ENCODE measurements around the gene CHKA.

Gene CHKA

DNA sequence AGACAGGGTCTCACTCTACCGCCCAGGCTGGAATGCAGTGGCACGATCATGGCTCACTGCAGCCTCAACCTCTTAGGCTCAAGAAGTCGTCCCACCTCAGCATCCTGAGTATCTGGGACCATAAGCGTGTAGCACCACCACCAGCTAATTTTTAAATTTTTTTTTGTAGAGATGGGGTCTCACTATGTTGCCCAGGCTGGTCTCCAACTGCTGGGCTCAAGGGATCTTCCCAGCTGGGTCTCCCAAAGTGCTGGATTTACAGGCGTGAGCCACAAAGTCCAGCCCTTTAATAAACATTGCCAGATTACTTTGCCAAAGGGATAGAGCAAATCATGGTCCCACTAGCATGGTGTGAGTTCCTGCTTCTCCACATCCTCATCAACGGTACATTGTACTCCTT lies 46.3 kb upstream of the CHKA start:
- ATAC-seq (ENCODE audit: insufficient read depth, low read depth) = no peak
- no peak overlapping the region for H3K4me3 ChIP-seq (ENCODE audit: low read depth in 1 of 2, low read length in 2 of 2)
- no peaks in the 10 kb centered on the region for H3K9me3 ChIP-seq (ENCODE audit: insufficient read depth, low read length, severe bottlenecking)
- H4K20me1 ChIP-seq (ENCODE audit: insufficient read depth, low read length) = no peaks in the 10 kb centered on the region
- no peak overlapping the region for H3K27ac ChIP-seq (ENCODE audit: low read length)
- DNase-seq = no peak
- H3K4me2 ChIP-seq (ENCODE audit: insufficient read depth, low read length) = no peak overlapping the region
- H3K27me3 ChIP-seq (ENCODE audit: insufficient read depth, low read length, poor library complexity) = no peaks in the 10 kb centered on the region
- peaks cover 85% of the 10 kb centered on the region for H3K36me3 ChIP-seq (ENCODE audit: insufficient read depth, low read length)
- TF ChIP-seq, protein P1, sequence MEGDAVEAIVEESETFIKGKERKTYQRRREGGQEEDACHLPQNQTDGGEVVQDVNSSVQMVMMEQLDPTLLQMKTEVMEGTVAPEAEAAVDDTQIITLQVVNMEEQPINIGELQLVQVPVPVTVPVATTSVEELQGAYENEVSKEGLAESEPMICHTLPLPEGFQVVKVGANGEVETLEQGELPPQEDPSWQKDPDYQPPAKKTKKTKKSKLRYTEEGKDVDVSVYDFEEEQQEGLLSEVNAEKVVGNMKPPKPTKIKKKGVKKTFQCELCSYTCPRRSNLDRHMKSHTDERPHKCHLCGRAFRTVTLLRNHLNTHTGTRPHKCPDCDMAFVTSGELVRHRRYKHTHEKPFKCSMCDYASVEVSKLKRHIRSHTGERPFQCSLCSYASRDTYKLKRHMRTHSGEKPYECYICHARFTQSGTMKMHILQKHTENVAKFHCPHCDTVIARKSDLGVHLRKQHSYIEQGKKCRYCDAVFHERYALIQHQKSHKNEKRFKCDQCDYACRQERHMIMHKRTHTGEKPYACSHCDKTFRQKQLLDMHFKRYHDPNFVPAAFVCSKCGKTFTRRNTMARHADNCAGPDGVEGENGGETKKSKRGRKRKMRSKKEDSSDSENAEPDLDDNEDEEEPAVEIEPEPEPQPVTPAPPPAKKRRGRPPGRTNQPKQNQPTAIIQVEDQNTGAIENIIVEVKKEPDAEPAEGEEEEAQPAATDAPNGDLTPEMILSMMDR (IDR thresholded peaks at IDR 0.05; ENCODE audit: borderline replicate concordance, extremely low read depth, low read length, poor library complexity, severe bottlenecking) = no peak
- no peak for TF ChIP-seq EZH2 (IDR thresholded peaks at IDR 0.05; ENCODE audit: borderline replicate concordance, low read depth, low read length, severe bottlenecking)
- H3K79me2 ChIP-seq (ENCODE audit: insufficient read depth, low read length) = no peaks in the 10 kb centered on the region
- no peak overlapping the region for H3K9ac ChIP-seq (ENCODE audit: low read depth, low read length)
- no peaks in the 10 kb centered on the region for H3K4me1 ChIP-seq (ENCODE audit: insufficient read depth, low read length)
- H2AFZ ChIP-seq (ENCODE audit: low read depth, low read length) = no peak overlapping the region

DNA sequence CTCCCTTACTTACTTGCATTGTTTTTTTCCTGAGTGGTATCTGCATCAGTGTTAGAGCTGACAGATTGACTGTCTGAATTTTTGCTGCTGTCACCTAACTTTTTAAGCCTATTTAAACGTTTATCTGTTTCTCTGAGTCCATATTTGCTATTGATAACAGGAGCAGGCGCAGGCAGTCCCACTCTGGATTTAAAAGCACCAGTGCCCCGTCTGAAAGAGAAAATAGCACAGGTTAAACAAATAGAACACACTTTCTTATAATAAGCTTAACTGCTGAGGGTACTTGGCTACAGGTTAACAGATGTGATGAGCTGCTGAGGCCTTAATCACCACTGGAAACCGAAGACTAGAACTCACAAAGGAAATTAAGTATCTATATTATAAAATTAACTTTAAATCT lies 45.8 kb upstream of the CHKA start:
- no peaks in the 10 kb centered on the region for H3K9me3 ChIP-seq (ENCODE audit: insufficient read depth, low read length, severe bottlenecking)
- no peak overlapping the region for H3K4me3 ChIP-seq (ENCODE audit: low read depth in 1 of 2, low read length in 2 of 2)
- no peak overlapping the region for H3K9ac ChIP-seq (ENCODE audit: low read depth, low read length)
- peaks cover 81% of the 10 kb centered on the region for H3K36me3 ChIP-seq (ENCODE audit: insufficient read depth, low read length)
- TF ChIP-seq, protein P1 (IDR thresholded peaks at IDR 0.05; ENCODE audit: borderline replicate concordance, extremely low read depth, low read length, poor library complexity, severe bottlenecking) = no peak
- no peak for TF ChIP-seq EZH2 (IDR thresholded peaks at IDR 0.05; ENCODE audit: borderline replicate concordance, low read depth, low read length, severe bottlenecking)
- H3K27ac ChIP-seq (ENCODE audit: low read length) = no peak overlapping the region
- no peaks in the 10 kb centered on the region for H3K79me2 ChIP-seq (ENCODE audit: insufficient read depth, low read length)
- no peaks in the 10 kb centered on the region for H3K4me1 ChIP-seq (ENCODE audit: insufficient read depth, low read length)
- no peaks in the 10 kb centered on the region for H4K20me1 ChIP-seq (ENCODE audit: insufficient read depth, low read length)
- no peak overlapping the region for H2AFZ ChIP-seq (ENCODE audit: low read depth, low read length)
- no peak for ATAC-seq (ENCODE audit: insufficient read depth, low read depth)
- no peak for DNase-seq
- H3K27me3 ChIP-seq (ENCODE audit: insufficient read depth, low read length, poor library complexity) = no peaks in the 10 kb centered on the region
- no peak overlapping the region for H3K4me2 ChIP-seq (ENCODE audit: insufficient read depth, low read length)

DNA sequence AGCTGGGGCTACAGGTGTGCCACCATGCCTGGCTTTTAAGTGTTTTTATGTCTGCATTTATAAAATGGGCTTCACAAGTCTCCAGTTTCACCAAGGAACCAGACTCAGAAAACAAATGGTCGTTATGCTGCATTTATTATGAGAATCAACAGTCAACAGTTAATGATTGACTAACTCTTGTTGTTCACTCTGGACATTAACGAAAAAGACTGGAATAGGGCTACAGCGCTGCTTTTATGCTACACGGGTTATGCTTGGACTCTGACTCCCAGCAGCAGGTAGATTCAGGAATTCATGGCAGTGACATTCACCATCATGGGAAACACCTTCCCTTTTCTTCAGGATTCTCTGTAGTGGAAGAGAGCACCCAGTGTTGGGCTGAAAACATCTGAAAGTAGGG lies 44.4 kb upstream of the CHKA start:
- Histone ChIP-seq H4K20me1 (ENCODE audit: insufficient read depth, low read length) (no peaks in the 10 kb centered on the region), H3K4me1 (ENCODE audit: insufficient read depth, low read length) (no peaks in the 10 kb centered on the region), H3K4me3 (ENCODE audit: low read depth in 1 of 2, low read length in 2 of 2) (no peak overlapping the region), H3K36me3 (ENCODE audit: insufficient read depth, low read length) (peaks cover 69% of the 10 kb centered on the region), H3K27ac (ENCODE audit: low read length) (no peak overlapping the region), H3K79me2 (ENCODE audit: insufficient read depth, low read length) (no peaks in the 10 kb centered on the region), H3K9ac (ENCODE audit: low read depth, low read length) (no peak overlapping the region), H3K9me3 (ENCODE audit: insufficient read depth, low read length, severe bottlenecking) (no peaks in the 10 kb centered on the region), H2AFZ (ENCODE audit: low read depth, low read length) (no peak overlapping the region), H3K4me2 (ENCODE audit: insufficient read depth, low read length) (no peak overlapping the region), H3K27me3 (ENCODE audit: insufficient read depth, low read length, poor library complexity) (no peaks in the 10 kb centered on the region)
- DNase-seq (no peak), ATAC-seq (ENCODE audit: insufficient read depth, low read depth) (no peak)
- TF ChIP-seq, protein P1 (IDR thresholded peaks at IDR 0.05; ENCODE audit: borderline replicate concordance, extremely low read depth, low read length, poor library complexity, severe bottlenecking) = no peak
- TF ChIP-seq EZH2 (IDR thresholded peaks at IDR 0.05; ENCODE audit: borderline replicate concordance, low read depth, low read length, severe bottlenecking) = no peak

DNA sequence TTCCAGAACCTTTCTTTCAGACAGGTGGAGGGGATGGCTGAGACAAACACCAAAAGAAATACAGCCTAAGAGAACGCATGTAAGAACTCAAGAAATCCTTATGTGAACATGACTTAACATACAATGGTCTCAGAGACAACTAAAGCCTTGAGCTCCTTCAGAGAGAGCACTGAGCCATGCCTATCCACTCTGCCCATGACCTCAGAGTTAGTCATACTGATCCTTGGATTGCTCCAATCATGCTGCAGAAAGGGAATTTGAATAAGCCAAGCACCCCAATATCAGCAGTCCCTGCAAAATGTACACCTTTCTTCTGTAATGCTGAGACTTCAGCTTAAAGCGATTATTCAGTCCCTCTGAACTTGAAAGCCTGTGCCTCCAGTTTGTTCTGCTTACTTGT lies 43.2 kb upstream of the CHKA start:
- no peak overlapping the region for H3K9ac ChIP-seq (ENCODE audit: low read depth, low read length)
- TF ChIP-seq, protein P1 (IDR thresholded peaks at IDR 0.05; ENCODE audit: borderline replicate concordance, extremely low read depth, low read length, poor library complexity, severe bottlenecking) = no peak
- no peak for TF ChIP-seq EZH2 (IDR thresholded peaks at IDR 0.05; ENCODE audit: borderline replicate concordance, low read depth, low read length, severe bottlenecking)

More for the DNA sequence above, 43.2 kb upstream of the CHKA start:
- Histone ChIP-seq H3K36me3 (ENCODE audit: insufficient read depth, low read length) (peaks cover 57% of the 10 kb centered on the region), H3K27me3 (ENCODE audit: insufficient read depth, low read length, poor library complexity) (no peaks in the 10 kb centered on the region), H2AFZ (ENCODE audit: low read depth, low read length) (no peak overlapping the region), H3K4me3 (ENCODE audit: low read depth in 1 of 2, low read length in 2 of 2) (no peak overlapping the region), H4K20me1 (ENCODE audit: insufficient read depth, low read length) (no peaks in the 10 kb centered on the region), H3K27ac (ENCODE audit: low read length) (no peak overlapping the region), H3K4me2 (ENCODE audit: insufficient read depth, low read length) (no peak overlapping the region), H3K9me3 (ENCODE audit: insufficient read depth, low read length, severe bottlenecking) (no peaks in the 10 kb centered on the region), H3K79me2 (ENCODE audit: insufficient read depth, low read length) (no peaks in the 10 kb centered on the region), H3K4me1 (ENCODE audit: insufficient read depth, low read length) (no peaks in the 10 kb centered on the region)
- ATAC-seq (ENCODE audit: insufficient read depth, low read depth) (no peak), DNase-seq (no peak)

Measured in DND-41 (cell line).